Left forelimb (tissue), 1 donor: ENCODE results near the gene ZNF488.

Source experiments
- DNase-seq: peaks from one replicate; pipeline ENCODE4 v3.0.0-alpha.2; 2018; ENCODE audit warnings: low spot score

ZNF488 gene

DNA sequence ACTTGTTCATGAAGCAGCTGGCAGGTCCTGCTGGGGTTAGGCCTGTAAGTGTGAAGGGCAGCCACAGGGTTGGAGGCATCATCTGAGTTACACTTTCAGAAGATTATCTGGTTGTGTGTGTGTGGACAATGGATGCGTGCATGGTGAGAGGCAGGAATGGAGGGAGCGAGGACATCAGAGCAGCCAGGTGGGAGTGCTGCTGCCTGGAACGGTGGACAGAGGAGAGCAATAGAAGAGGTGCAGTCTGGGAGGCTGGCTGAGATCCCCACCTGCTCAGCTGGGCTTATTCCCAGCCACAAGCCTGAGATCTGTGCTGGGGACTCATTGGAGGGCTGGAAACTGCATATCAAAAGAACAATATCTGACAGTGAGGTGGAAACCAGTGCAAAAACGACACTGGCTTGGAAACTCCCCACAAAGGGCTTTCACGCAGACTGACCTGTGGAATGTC lies 17.9 kb downstream of the ZNF488 start:
- DNase-seq = peak; percentile 6

DNA sequence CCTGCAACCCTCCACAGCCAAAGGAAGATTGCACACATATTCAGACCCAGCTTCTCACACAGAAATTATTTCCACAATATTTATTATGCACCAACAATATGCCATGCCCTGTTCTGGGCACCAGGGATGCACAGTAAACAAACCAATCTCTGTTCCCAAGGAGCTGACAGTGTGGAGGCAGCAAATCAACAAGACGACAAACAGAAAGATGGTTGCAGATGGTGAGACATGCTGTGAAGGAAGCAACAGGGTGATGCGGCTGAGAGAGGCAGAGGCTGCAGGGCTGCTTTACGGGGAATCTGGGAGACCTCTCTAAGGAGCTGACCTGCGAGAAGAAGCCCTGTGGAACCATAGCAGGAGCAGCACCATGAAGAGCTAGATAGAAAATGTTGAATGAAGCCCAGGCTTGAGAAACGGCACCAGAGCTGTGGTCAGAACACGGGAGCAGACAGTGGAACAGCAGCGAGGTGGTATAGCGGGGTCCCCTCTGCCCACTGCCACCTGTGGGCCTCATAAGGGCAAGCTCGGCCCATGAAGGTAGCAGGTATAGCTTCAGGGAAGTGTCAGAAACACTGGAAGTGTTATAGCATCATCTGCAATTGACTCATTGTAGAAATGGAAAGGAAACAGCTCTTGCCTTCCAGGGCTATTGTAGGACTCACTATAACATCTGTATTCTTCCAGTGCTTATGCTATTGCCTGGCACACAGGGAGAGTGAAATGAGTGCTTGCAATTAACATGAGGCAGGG lies 18.5 kb downstream of the ZNF488 start:
- DNase-seq = peak; percentile 8

DNA sequence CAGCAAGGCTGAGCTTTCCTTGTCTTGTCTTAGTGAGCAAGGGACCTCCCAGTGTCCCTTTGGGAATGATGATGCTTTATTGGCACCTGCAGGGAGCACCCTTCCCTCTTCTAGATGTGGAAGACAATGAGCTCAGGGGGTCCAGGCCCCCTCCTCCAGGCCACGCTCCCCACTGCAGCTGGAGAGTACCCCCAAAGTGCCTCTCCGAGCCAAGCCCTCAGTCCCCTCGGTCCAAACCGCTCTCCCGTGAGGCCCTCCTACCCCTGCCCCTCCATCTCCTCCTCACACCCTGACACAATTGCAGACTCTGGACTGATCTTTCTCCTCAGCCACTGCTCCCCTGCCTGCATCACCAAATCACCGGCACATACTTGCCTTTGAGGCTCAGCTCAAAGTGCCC lies 19.2 kb downstream of the ZNF488 start:
- peak; percentile 17 for DNase-seq

DNA sequence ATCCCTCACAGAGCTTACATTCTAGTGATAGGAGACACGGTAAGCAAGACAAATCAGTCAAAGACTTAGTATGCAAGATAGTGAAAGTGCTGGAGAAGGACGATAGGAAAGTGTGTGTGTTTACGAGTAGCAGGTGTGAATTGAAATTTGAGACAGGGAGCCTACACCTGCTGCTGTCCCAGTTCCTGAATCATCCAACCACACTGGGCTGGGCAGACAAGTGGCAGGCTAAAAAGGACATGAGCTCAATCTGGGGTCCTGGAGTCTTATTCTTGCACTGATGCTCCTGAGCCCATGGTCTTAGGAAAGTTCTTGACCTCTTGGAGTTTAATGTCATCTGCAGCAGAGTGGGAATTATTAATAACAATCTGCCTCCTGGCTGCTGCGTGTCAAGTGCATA lies 19.7 kb downstream of the ZNF488 start:
- DNase-seq = no peak

DNA sequence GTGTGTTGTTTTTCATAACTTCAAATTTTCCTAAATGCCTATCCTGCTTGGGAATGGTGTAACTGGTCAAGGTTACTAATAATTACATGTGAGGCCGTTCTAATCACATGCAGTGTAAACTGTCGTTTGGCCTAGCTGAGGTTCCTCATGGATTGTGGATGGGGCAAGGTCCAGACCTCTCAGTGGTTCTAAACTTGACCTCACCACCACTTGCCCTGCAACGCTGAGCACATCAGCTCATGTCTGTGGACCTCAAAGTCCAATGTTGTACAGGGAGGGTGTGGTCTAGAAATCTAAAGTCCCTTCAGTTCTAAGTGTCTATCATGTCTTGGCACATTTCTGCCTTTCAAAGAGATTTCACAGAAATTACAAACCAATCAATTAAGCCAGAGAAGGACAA lies 20.3 kb downstream of the ZNF488 start:
- no peak for DNase-seq

DNA sequence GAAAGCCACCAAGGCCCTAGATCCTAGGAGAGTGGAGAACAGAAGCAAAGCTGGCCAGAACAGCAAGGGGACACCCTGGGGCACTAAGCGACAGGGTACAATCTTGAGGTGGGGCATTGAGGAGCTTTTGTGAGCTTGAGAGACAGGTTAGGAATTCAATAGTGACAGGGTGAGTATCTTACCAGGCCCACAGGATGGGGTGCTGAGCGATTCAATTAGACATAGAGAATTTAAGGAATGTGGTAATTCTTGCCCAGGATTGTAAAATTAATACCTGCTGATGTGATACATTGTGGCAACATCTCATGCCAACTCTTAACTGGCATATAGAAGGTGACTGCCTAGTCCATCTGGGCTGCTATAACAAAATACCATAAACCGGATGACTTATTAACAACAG lies 21.9 kb downstream of the ZNF488 start:
- no peak for DNase-seq

DNA sequence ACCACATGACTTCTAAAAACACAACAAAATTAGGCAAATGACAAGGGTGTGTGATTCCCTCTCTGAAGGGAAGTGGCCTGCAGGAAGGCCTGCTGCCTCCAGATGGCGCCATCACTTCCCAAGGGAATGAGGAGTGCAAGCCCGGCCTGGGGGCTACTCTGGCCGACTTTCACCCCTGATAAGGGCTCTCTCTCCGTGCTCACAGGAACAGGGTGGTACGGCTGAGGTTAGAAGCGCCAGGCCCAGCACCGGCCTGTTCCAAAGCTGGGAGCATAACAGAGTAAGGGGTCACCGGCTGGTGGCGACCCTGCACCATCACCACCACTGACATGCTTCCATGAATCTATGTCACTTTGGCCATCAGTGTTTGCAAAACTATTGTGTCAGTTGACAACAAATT lies 22.8 kb downstream of the ZNF488 start:
- peak; percentile 63 for DNase-seq

DNA sequence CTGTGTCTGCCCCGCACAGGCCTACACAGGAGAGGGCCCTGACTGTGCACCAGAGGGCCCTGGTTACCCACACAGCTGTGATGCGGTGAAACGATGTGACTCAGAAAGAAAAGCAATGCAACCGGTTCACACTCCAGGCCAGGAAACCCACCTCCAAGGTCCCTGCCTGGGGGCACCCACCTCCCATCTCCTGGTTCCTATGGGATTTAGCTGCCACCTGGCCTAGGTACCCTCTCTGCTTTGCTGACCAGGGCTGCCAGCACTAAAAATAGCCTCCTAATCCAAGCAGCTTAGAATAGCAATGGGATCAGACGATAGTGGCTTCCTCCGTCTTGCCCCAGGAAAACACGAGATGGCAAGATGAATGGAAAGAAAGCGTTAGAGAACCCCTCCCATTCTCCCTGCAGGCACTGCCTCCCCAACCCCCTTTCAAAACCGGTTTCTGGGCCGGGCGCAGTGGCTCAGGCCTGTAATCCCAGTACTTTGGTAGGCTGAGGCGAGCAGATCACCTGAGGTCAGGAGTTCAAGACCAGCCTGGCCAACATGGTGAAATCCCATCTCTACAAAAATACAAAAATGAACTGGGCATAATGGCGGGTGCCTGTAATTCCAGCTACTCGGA lies 23.6 kb downstream of the ZNF488 start:
- DNase-seq = peak; percentile 36

DNA sequence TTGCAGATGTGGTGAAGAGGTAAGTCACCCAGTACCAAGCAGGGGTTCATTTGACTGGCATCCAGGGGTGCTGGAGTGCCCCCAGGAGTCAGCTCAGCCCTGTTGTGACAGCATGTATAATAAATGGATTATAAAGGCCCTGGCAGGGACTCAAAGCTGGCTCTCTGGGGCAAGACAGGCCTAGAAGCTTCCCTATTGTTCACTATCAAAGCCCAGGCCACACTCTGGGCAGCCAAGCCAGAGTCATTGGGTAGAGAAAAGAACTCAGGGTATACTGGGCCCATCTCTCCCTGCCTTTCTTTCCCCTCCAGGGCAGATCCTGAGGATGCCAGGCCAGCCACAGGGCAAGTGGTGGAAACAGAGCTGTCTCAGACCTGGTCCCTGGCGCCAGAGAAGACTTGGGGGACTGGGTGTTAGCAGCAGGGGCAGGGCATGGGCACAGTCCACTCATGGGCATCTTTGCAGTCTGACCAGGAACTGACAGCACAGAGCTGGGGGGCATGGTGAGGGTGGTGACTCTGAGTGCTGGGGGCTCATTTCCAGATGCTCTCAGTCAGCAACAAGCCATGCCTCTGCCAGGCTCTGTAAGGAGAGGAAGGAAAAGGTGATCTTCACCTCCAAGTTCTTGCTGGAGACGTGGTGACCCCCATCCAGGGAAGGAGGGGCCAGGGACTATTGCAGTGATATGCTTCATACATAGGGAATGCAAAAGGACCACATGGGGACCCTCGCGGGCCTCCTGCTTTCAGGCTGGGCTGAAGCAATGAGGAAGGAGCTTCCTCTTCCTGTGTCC lies 24.3 kb downstream of the ZNF488 start:
- peak; percentile 42 for DNase-seq

DNA sequence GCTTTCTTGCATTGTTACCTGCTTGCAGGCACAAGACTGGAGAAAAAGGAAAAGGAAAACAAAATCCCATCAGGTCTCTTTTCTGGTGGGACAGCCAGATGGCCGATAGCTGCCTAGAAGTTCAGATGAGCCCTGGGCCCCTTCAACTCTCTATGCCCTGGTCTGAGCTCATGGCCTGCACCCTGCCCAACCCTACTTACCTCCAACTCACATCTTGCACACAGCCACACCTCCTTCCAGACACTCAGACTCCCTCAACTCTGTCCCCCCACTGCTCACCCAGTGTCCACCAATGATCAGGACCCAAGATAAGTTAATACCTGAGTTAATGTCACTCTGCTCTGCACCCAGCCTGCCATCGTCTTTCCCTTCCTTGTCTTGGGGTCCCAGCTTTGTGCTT lies 25.0 kb downstream of the ZNF488 start:
- DNase-seq = peak; percentile 33

DNA sequence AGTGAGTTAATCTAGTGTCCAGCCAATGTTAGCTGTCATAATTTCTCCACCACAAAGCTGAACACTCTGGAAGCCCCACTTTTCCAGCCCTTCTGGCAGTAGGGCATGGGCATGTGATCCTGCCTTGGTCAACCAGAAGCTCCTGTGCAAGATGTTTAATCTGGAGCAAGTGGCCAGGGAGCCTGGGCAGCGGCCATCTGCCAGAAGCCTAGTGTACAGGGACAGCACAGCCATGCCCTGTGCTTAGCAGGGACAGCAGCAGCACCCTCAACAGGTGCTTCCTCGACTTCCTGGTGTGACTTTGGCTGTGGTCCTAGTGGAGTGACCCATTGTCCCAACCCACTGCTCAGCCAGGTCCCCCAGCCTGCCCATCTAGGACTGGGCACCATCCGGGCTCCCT lies 25.6 kb downstream of the ZNF488 start:
- peak; percentile 18 for DNase-seq

DNA sequence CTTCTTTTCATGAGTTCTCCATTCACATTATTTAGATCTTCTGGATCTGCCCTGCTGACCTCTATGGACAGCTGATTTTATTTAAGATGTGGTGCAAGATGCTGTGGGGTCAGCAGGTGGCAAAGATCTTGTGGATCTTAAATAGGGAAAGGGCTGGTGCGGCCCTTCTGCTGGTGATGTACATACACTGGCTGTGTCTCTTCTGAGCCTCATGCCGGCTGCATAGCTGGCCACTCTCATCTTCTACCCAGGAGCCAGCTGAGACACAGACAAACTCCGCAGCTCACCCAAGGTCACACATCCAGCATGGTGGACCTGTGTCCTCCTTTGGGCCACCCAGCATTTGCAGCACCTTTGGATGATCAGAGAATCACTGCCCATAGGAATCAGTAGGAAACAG lies 26.2 kb downstream of the ZNF488 start:
- peak; percentile 8 for DNase-seq

DNA sequence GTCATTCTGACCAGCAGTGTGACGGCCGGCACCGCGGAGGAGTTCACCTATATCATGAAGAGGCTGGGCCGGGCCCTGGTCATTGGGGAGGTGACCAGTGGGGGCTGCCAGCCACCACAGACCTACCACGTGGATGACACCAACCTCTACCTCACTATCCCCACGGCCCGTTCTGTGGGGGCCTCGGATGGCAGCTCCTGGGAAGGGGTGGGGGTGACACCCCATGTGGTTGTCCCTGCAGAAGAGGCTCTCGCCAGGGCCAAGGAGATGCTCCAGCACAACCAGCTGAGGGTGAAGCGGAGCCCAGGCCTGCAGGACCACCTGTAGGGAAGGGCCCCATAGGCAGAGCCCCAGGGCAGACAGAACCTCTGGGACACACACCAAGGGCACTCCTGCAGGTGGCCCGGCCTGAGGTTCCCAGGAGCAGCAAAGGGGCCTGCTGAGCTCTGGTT lies 26.9 kb downstream of the ZNF488 start:
- peak; percentile 61 for DNase-seq

DNA sequence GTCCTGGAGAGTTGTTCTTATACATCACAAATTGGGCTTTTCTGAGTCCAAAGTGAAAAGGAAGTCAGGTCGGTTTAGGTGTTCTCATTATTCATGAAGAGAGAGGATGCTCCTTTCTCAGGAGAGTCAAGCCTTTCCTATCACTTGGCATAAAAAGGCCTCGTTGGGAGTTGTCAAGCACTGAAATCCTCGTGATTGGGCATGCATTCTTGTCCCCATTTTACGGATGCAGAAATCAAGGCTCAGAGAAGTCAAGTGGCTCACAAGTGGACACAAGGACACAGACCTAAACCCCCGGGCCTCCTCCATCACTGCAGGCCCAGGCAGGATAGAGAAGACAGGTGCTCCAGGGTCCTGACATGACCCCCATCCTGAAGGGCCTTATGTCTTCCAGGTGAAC lies 27.4 kb downstream of the ZNF488 start:
- no peak for DNase-seq

DNA sequence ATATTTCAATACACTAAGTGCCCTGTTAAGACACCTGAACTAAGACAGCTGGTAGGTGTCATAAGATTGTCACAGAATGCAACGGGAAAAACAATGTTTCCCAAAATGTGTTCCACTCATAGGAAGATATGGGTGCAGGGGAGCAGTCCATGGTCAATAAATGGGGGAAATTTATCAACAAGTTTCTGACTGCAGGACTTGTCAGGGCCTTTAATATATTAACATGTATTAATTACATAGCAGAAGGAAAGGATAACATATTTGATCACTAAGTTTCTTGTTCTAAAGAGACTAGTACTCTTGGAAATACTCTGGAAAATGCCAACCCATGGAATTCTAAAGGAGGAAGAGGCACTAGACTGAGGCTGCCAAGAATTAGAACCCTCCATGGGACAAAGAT lies 29.2 kb downstream of the ZNF488 start:
- no peak for DNase-seq

DNA sequence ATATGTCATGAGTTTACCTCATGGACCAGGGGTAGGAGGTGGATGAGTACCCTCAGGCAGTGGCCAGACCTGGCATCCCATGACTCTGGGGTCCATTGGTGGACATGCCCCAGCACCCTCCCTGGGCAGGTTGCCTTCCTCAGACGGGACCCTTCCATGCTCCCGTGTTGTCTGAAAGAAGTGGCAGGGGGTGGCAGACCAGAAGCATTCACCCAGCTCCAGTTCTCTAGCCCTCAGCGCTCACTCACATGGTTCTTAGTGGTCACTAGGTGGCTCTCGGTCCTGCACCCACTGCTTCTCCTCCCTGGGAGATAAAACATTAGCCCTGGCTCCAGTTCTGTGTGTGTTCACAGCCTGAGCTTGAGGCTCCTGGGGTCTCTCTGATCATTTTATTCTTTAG lies 29.9 kb downstream of the ZNF488 start:
- peak; percentile 37 for DNase-seq

DNA sequence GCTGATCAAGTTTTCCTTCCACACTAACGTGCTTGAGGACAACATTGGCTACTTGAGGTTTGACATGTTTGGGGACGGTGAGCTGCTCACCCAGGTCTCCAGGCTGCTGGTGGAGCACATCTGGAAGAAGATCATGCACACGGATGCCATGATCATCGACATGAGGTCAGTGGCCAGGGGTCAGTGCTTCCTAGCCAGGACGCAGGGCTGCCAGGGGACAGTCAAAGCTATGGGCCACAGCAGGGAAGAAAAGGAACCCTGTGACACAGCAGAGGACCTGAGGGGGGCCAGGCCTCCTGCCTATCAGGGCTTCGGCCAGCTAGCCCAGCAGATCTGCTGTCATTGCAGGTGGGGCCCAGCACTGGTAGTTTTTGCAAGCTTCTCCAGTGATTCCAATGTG lies 30.7 kb downstream of the ZNF488 start:
- DNase-seq = peak; percentile 37

DNA sequence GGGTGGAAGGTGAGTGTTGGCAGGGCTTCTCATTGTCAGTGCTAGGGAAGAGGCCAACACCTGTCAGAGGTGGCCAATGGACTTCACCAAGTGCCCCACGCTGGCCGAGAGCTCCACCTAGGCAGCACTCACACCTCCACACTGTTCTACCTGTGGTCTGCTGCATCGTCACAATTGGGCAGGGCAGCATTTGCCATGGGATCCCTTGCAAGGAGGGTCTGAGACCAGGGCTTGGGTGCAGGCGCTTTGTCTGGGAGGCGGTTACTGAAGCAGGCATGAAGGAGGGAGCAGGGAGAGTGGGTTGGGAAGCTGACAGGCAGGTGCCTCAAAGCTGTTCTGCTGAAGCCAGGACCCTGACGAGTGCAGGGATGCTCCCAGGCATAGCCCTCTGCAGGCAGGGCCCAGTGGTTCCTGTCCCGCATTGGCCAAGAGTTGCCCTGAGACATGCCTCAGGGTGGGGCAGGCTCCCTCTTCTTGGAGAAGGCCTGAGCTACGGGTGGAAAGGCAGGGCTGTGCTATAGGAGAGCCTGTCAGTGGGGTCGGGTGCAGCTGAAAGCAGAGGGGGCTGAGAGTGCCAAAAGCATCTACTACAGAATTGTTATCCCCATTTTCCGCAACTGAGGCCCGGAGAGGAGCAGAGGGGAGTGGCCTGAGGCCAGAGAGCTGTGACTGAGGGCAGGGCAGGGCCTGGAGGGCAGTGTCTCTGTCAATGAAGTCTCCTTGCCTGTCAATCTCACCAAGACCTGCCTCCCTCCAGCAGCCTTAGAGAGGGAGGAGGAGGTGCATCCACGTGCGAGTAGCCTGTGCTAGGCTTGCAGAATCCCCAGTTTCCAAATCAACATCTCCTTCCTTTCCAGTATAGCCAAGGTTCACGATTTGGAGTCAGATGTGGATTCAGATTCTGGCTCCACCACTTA lies 31.9 kb downstream of the ZNF488 start:
- peak; percentile 51 for DNase-seq

DNA sequence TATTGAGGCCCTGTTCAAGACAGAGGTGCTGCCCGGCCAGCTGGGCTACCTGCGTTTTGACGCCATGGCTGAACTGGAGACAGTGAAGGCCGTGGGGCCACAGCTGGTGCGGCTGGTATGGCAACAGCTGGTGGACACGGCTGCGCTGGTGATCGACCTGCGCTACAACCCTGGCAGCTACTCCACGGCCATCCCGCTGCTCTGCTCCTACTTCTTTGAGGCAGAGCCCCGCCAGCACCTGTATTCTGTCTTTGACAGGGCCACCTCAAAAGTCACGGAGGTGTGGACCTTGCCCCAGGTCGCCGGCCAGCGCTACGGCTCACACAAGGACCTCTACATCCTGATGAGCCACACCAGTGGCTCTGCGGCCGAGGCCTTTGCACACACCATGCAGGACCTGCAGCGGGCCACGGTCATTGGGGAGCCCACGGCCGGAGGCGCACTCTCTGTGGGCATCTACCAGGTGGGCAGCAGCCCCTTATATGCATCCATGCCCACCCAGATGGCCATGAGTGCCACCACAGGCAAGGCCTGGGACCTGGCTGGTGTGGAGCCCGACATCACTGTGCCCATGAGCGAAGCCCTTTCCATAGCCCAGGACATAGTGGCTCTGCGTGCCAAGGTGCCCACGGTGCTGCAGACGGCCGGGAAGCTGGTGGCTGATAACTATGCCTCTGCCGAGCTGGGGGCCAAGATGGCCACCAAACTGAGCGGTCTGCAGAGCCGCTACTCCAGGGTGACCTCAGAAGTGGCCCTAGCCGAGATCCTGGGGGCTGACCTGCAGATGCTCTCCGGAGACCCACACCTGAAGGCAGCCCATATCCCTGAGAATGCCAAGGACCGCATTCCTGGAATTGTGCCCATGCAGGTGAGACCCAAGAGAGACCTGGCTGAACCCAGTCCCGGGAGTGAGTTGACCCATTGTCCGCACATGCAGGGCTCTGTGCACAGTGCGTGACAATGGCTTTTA lies 33.1 kb downstream of the ZNF488 start:
- no peak for DNase-seq

DNA sequence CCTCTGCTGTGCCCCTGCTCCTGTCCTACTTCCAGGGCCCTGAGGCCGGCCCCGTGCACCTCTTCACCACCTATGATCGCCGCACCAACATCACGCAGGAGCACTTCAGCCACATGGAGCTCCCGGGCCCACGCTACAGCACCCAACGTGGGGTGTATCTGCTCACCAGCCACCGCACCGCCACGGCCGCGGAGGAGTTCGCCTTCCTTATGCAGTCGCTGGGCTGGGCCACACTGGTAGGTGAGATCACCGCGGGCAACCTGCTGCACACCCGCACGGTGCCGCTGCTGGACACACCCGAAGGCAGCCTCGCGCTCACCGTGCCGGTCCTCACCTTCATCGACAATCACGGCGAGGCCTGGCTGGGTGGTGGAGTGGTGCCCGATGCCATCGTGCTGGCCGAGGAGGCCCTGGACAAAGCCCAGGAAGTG lies 34.1 kb downstream of the ZNF488 start:
- no peak for DNase-seq

DNA sequence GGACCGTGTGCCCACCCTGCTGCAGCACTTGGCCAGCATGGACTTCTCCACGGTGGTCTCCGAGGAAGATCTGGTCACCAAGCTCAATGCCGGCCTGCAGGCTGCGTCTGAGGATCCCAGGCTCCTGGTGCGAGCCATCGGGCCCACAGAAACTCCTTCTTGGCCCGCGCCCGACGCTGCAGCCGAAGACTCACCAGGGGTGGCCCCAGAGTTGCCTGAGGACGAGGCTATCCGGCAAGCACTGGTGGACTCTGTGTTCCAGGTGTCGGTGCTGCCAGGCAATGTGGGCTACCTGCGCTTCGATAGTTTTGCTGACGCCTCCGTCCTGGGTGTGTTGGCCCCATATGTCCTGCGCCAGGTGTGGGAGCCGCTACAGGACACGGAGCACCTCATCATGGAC lies 34.6 kb downstream of the ZNF488 start:
- DNase-seq = no peak
